GM20000 (cell line): ENCODE results near the gene SCAP.

Experiments used
- DNase-seq: peaks from one replicate; pipeline ENCODE4 v3.0.0; 2012; ENCODE audit warnings: low spot score
- CTCF ChIP-seq: IDR thresholded peaks from 2 replicates; pipeline ENCODE4 v1.5.1; 2012; ENCODE audit warnings: mild to moderate bottlenecking, control low read depth; ENCODE audit errors: extremely low read depth, missing control alignments

Gene SCAP

GRCh38 chr3:47428662-47429061, 47.1 kb downstream of the SCAP start:
- TF ChIP-seq CTCF: no peak
- DNase-seq: no peak

DNA sequence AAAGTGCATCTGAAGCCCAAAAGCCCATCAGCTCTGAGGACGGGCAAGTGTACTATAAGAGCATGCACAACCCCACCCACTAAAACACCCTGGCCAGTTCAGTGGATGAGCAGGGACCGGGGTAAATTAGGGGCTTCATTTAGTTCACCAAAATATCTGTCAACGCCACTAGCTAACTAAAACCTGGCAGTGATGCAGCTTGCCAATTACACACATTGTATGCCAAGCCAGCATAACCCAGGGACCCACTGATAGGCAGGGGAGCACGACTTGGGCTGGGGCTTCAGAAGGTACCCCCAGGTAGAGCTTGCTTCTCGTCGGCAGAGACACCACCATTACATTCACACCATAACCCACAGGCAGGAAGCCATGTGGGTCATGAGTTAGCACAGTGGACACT, 47.9 kb downstream of the SCAP start:
- TF ChIP-seq CTCF: no peak

GRCh38 chr3:47425959-47426358, 49.8 kb downstream of the SCAP start:
- TF ChIP-seq CTCF: no peak
- no peak for DNase-seq

More for the DNA sequence above, 47.9 kb downstream of the SCAP start:
- DNase-seq: no peak

- no peak for TF ChIP-seq CTCF
- peak; percentile 1 for DNase-seq
These were observed 50.4 kb downstream of the SCAP start for GRCh38 chr3:47425383-47425778.

GRCh38 chr3:47424434-47425382, 51.0 kb downstream of the SCAP start:
- no peak for TF ChIP-seq CTCF
- no peak for DNase-seq

GRCh38 chr3:47423548-47424145, 52.1 kb downstream of the SCAP start:
- DNase-seq: no peak
- no peak for TF ChIP-seq CTCF

DNA sequence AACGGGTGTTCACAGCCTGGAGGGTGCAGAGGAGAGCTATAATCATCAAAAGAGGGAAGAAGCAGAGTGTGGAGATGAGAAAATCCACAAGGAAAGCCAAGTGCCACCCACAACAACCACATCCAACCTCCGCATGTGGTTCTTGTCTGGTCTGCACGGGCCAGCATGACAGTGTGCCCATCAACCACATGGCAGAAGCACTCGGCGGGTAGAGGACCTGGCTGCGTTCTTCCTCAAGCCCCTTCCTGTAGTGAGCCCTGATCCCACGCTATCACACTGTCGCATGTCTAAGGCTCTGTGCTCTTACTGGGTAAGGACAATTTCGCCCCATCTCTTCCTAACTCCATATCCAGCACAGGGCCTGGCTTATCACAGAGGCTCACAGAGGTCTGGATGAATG, 53.0 kb downstream of the SCAP start:
- no peak for DNase-seq
- no peak for TF ChIP-seq CTCF
